Lower lobe of right lung (tissue), 2 donors: ENCODE measurements around the gene PTPRG. TPM values are rescaled to one million over a fixed set of nuclear protein-coding genes. Genes with fewer than 3 reads are reported as not detected.
A peak's percentile ranks its signal among the peaks of the same experiment; 100 is the strongest.

Source experiments
- ATAC-seq, 2 donors: fragments of 200-7000 bp; cut with Tn5 transposase; one replicate each; pipeline ENCODE4 v1.9.1; 2020 to 2022; ENCODE audit warnings: mild to moderate bottlenecking in 2 of 2, moderate library complexity in 2 of 2
- DNase-seq: peaks from one replicate; pipeline ENCODE4 v3.0.0-alpha.2; 2020
- H3K27ac ChIP-seq: fragments of 200-600 bp; one replicate; pipeline ENCODE4 v1.8.0; 2022
- H3K27me3 ChIP-seq: fragments of 200-600 bp; one replicate; pipeline ENCODE4 v1.8.0; 2022; ENCODE audit warnings: low read depth
- H3K36me3 ChIP-seq: fragments of 200-600 bp; one replicate; pipeline ENCODE4 v1.8.0; 2022; ENCODE audit warnings: mild to moderate bottlenecking
- H3K4me1 ChIP-seq: fragments of 200-600 bp; one replicate; pipeline ENCODE4 v1.8.0; 2022
- H3K4me3 ChIP-seq: fragments of 200-600 bp; one replicate; pipeline ENCODE4 v1.8.0; 2022; ENCODE audit warnings: mild to moderate bottlenecking
- H3K9me3 ChIP-seq: fragments of 200-600 bp; one replicate; pipeline ENCODE4 v1.8.0; 2022
- intact Hi-C: fragments of 100-400 bp; cut with DNase I; formaldehyde crosslinking; loops from one replicate; pipeline ENCODE4 v1.11.0; 2022
- total RNA-seq: library from RNA; stranded (reverse); fragmentation: NEBNext Ultra II Directional; extraction: Animal tissue kit (Norgen Biotek cat#: 25700); gene quantifications from one replicate; pipeline ENCODE4 v1.2.1, GENCODE V29; 2021
- TF ChIP-seq, protein P1 (sequence below): fragments of 200-600 bp; IDR thresholded peaks from one replicate; pipeline ENCODE4 v1.8.0; 2022; ENCODE audit warnings: antibody characterized with exemption, mild to moderate bottlenecking
- donor health status: DM: no; HTN: yes; CAD: no; lungs with severe emphysema.

Gene PTPRG
- total RNA-seq, 1 donor from 2014 or later = 67.6 TPM

DNA sequence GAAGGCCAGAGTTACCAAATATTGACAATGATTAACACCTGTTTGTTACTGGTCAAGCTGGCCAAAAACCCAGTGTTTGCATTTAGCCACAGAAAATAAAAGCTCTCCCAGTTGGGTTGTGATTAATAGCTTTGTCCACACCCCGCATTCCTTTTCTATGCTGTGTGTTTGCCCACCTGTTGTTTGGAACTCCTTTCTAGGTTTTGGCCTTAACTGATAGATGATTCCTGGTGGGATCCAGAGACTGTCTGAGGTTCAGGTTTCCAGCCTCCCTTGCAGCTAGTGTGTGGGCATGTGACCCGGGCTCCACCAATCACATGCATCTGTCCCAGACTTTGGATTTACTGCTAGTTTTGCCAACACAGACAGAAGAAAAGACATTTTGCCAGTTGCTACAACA is 83.8 kb downstream of the PTPRG start:
- Histone ChIP-seq H3K36me3 (no peaks in the 10 kb centered on the region), H3K4me1 (no peaks in the 10 kb centered on the region), H3K27ac (no peak overlapping the region), H3K4me3 (no peak overlapping the region), H3K9me3 (peaks cover 5% of the 10 kb centered on the region), H3K27me3 (no peaks in the 10 kb centered on the region)
- ATAC-seq (peak in 1 of 2 donors; percentile 46), DNase-seq (no peak)
- intact Hi-C loops = no loop called here
- TF ChIP-seq, protein P1, sequence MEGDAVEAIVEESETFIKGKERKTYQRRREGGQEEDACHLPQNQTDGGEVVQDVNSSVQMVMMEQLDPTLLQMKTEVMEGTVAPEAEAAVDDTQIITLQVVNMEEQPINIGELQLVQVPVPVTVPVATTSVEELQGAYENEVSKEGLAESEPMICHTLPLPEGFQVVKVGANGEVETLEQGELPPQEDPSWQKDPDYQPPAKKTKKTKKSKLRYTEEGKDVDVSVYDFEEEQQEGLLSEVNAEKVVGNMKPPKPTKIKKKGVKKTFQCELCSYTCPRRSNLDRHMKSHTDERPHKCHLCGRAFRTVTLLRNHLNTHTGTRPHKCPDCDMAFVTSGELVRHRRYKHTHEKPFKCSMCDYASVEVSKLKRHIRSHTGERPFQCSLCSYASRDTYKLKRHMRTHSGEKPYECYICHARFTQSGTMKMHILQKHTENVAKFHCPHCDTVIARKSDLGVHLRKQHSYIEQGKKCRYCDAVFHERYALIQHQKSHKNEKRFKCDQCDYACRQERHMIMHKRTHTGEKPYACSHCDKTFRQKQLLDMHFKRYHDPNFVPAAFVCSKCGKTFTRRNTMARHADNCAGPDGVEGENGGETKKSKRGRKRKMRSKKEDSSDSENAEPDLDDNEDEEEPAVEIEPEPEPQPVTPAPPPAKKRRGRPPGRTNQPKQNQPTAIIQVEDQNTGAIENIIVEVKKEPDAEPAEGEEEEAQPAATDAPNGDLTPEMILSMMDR = no peak

DNA sequence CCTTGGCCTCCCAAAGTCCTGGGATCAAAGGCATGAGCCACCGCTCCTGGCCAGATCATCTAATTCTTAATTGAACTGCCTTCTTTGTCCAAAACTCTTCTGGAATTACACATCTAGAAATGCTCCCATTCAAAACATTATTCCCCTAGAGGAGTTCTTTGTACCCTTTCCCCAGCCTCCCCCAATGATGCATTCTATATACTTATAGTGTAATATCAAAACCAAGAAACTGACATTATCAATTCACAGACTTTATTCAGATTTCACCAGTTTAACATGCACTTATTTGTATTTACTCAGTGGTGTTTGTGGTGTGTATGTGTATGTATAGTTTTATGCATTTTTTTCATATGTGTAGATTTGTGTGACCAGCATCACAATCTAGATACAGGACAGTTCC is 85.0 kb downstream of the PTPRG start:
- Histone ChIP-seq H3K4me1 (peaks cover 6% of the 10 kb centered on the region), H3K27ac (no peak overlapping the region), H3K4me3 (no peak overlapping the region), H3K36me3 (no peaks in the 10 kb centered on the region), H3K9me3 (peaks cover 5% of the 10 kb centered on the region), H3K27me3 (no peaks in the 10 kb centered on the region)
- no peak for ATAC-seq
- no peak for DNase-seq
- intact Hi-C loops = no loop called here
- TF ChIP-seq, protein P1 = no peak

DNA sequence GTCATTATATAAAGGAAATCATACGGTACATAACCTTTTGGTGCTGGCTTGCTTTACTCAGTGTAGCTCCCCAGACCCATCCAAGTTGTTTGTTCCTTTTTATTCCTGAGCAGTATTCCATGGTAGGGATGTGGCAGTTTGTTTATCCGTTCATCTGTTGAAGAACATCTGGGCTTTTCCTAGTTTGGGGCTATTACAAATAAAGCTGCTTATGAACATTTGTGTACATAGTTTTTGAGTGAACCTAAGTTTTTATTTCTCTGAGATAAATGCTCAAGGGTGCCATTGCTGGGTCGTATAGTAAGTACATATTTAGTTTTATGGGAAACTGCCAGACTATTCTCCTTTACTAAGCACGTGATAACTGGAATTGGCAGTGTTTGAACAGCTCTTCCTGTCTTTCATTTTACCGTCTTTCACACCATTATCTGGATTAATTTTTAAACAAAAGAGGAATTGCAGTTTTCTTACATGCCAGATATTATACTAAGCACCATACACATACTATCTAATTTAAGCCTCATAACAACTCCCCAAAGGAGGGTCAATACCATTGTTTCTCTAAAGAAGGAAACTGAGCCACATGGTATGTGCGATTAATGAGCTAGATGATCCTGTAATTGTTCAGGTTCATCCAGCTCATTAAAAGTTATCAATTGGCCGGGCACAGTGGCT is 85.6 kb downstream of the PTPRG start:
- peaks cover 6% of the 10 kb centered on the region for H3K4me1 ChIP-seq
- no peak overlapping the region for H3K4me3 ChIP-seq
- intact Hi-C loops = no loop called here
- no peak overlapping the region for H3K27ac ChIP-seq
- H3K9me3 ChIP-seq = peaks cover 5% of the 10 kb centered on the region
- ATAC-seq (no peak), DNase-seq (no peak)
- H3K36me3 ChIP-seq = no peaks in the 10 kb centered on the region
- H3K27me3 ChIP-seq = no peaks in the 10 kb centered on the region
- TF ChIP-seq, protein P1 = no peak

DNA sequence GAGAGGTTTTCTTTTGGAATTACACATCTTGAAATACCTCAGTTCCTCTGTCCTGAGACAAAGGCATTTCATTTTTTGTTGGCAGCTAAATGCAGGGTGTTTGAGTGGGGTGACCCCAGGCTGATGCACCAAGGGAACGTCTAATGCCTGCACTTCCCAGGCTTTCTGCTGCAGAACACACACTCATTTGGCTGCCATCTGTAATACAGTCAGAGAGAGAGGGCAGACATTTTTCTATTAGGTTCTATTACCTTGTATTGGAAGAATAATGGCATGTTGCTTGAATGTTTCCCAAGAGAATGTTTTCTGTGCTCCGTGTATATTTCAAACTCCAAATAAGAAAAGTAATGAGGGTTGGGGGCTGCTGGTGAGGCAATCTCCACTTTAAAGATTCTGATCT is 87.1 kb downstream of the PTPRG start:
- no peak for ATAC-seq
- no peak overlapping the region for H3K4me3 ChIP-seq
- no peaks in the 10 kb centered on the region for H3K27me3 ChIP-seq
- intact Hi-C loops = no loop called here
- H3K36me3 ChIP-seq = no peaks in the 10 kb centered on the region
- no peak overlapping the region for H3K27ac ChIP-seq
- H3K4me1 ChIP-seq = peaks cover 6% of the 10 kb centered on the region
- TF ChIP-seq, protein P1 = no peak
- no peak for DNase-seq
- H3K9me3 ChIP-seq = peaks cover 5% of the 10 kb centered on the region

DNA sequence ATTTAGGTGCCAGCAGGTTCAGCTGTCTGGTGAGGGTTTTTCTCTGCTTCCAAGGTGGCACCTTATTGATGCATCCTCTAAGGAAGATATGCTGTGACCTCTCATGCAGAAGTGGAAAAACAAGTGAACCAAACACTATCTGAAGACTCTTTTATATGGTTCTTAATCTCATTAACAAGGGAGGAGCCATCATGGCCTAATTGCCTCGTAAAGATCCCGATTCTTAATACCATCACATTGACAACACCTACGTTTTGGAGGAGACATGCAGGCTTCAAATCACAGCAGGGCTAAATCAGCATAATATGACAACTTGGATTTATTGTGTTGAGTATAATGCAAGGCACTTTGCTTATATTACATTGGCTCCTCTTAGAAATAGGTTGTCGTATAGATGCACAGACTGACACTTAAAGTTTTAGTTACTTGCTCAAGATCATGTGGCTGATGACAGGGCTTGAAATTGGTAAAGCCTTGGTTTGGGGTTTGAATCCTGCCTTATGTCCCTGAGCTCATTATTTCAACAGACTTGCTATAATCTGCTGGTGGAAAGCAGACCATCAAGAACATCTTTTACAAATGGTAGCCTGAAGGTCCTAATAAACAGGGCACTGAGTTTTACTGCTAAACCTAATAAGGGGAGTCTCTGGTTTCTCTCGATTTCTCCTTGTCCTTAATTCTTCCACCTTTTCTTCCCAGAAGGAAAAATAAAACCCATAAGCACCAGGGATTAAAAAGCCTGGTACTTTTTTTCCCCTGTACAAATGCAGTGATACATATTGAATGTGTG is 88.2 kb downstream of the PTPRG start:
- no peak for ATAC-seq
- DNase-seq = no peak
- no peak overlapping the region for H3K27ac ChIP-seq
- no peaks in the 10 kb centered on the region for H3K36me3 ChIP-seq
- TF ChIP-seq, protein P1 = no peak
- H3K27me3 ChIP-seq = no peaks in the 10 kb centered on the region
- H3K9me3 ChIP-seq = peaks cover 5% of the 10 kb centered on the region
- intact Hi-C loops = no loop called here
- peaks cover 6% of the 10 kb centered on the region for H3K4me1 ChIP-seq
- no peak overlapping the region for H3K4me3 ChIP-seq
